ENCODE results near the gene CCNL2. TPM values are rescaled to one million over a fixed set of nuclear protein-coding genes. Genes with fewer than 3 reads are reported as not detected.

Gene CCNL2
- total and polyA plus RNA-seq, 4 donors: 46.4 to 170 (median 104) TPM

- Histone ChIP-seq H3K9ac (ENCODE audit: low read depth in 1 of 2, low read length in 2 of 2) (no peak overlapping the region), H3K4me1 (ENCODE audit: control insufficient read depth in 4 of 4, insufficient read depth in 4 of 4, low read length in 3 of 4) (peaks cover 0 to under 1% (median under 1%) of the 10 kb centered on the region in 4 donors), H3K36me3 (ENCODE audit: control insufficient read depth in 4 of 4, insufficient read depth in 3 of 4, low read depth in 1 of 4, low read length in 3 of 4) (no peaks in the 10 kb centered on the region), H3K4me3 (ENCODE audit: low read depth in 1 of 3, low read length in 3 of 3) (no peak overlapping the region), H3K27ac (ENCODE audit: low read depth in 1 of 2, low read length in 2 of 2) (no peak overlapping the region), H3K27me3 (ENCODE audit: control insufficient read depth in 4 of 4, insufficient read depth in 4 of 4, low read length in 3 of 4) (no peaks in the 10 kb centered on the region), H3K9me3 (ENCODE audit: control insufficient read depth in 4 of 4, low read length in 3 of 4) (no peaks in the 10 kb centered on the region)
- WGBS: 95% methylated on average over 3 of the region's 3 CpGs
- no peak for TF ChIP-seq ZBTB33 (IDR thresholded peaks at IDR 0.05)
- no peak for TF ChIP-seq GABPA (IDR thresholded peaks at IDR 0.05 in 1 of 2, conservative IDR thresholded peaks at IDR 0.05 in 1 of 2)
- no peak for TF ChIP-seq HNF4G (IDR thresholded peaks at IDR 0.05)
- no peak for TF ChIP-seq EGR1 (IDR thresholded peaks at IDR 0.05; ENCODE audit: low read depth in 2 of 2)
- no peak for TF ChIP-seq CTCF (IDR thresholded peaks at IDR 0.05; ENCODE audit: low read depth, low read length, missing input control)
- TF ChIP-seq RAD21 (IDR thresholded peaks at IDR 0.05): no peak
- TF ChIP-seq NR2F2 (IDR thresholded peaks at IDR 0.05): no peak
- no peak for TF ChIP-seq FOXA1 (IDR thresholded peaks at IDR 0.05)
- no peak for TF ChIP-seq JUND (IDR thresholded peaks at IDR 0.05)
- TF ChIP-seq MAX (IDR thresholded peaks at IDR 0.05): no peak
- no peak for TF ChIP-seq RXRA (IDR thresholded peaks at IDR 0.05)
- TF ChIP-seq YY1 (IDR thresholded peaks at IDR 0.05): no peak
- no peak for DNase-seq (ENCODE audit: low spot score)
Measured at GRCh38 chr1:1366699-1367066, 32.5 kb downstream of the CCNL2 start.

GRCh38 chr1:1365875-1366698 is 33.0 kb downstream of the CCNL2 start:
- WGBS: 82% methylated on average over 10 of the region's 10 CpGs
- TF ChIP-seq NR2F2 (IDR thresholded peaks at IDR 0.05): no peak
- no peak for TF ChIP-seq ATF3 (IDR thresholded peaks at IDR 0.05)
- TF ChIP-seq FOXA2 (IDR thresholded peaks at IDR 0.05): no peak
- no peak for TF ChIP-seq TAF1 (conservative IDR thresholded peaks at IDR 0.05)
- no peak for TF ChIP-seq REST (IDR thresholded peaks at IDR 0.05)
- no peak for TF ChIP-seq GABPA (IDR thresholded peaks at IDR 0.05 in 1 of 2, conservative IDR thresholded peaks at IDR 0.05 in 1 of 2)
- TF ChIP-seq HNF4G (IDR thresholded peaks at IDR 0.05): no peak
- no peak for TF ChIP-seq HNF4A (conservative IDR thresholded peaks at IDR 0.05)
- TF ChIP-seq FOXA1 (IDR thresholded peaks at IDR 0.05): no peak
- TF ChIP-seq MAX (IDR thresholded peaks at IDR 0.05): no peak
- TF ChIP-seq YY1 (IDR thresholded peaks at IDR 0.05): no peak
- no peak for TF ChIP-seq ZBTB33 (IDR thresholded peaks at IDR 0.05)
- no peak for TF ChIP-seq RXRA (IDR thresholded peaks at IDR 0.05)
- TF ChIP-seq SP1 (IDR thresholded peaks at IDR 0.05): no peak

More at GRCh38 chr1:1365875-1366698, 33.0 kb downstream of the CCNL2 start:
- no peak overlapping the region for H3K4me3 ChIP-seq (ENCODE audit: low read depth in 1 of 3, low read length in 3 of 3)
- H3K27ac ChIP-seq (ENCODE audit: low read depth in 1 of 2, low read length in 2 of 2): no peak overlapping the region
- H3K9me3 ChIP-seq (ENCODE audit: control insufficient read depth in 4 of 4, low read length in 3 of 4): no peaks in the 10 kb centered on the region
- no peak for DNase-seq (ENCODE audit: low spot score)
- H3K36me3 ChIP-seq (ENCODE audit: control insufficient read depth in 4 of 4, insufficient read depth in 3 of 4, low read depth in 1 of 4, low read length in 3 of 4): no peaks in the 10 kb centered on the region
- no peaks in the 10 kb centered on the region for H3K4me1 ChIP-seq (ENCODE audit: control insufficient read depth in 4 of 4, insufficient read depth in 4 of 4, low read length in 3 of 4)
- H3K27me3 ChIP-seq (ENCODE audit: control insufficient read depth in 4 of 4, insufficient read depth in 4 of 4, low read length in 3 of 4): no peaks in the 10 kb centered on the region
- no peak overlapping the region for H3K9ac ChIP-seq (ENCODE audit: low read depth in 1 of 2, low read length in 2 of 2)
